IMR-90 (cell line): ENCODE data around the gene NQO2. TPM values are rescaled to one million over a fixed set of nuclear protein-coding genes. Genes with fewer than 3 reads are reported as not detected.

Experiments used
- ATAC-seq: fragments of 200-7000 bp; cut with Tn5 transposase; 2 replicates; pipeline ENCODE4 v1.9.1; 2020; ENCODE audit warnings: low read depth, mild to moderate bottlenecking, moderate library complexity
- BruUV-seq: library from RNA; stranded (reverse); fragments of 400-500 nt; replicated peaks from 2 replicates; lab custom pipeline; 2021; lab: Mats Ljungman, UMichigan
- CTCF ChIA-PET: fragments of 300-600 bp; formaldehyde crosslinking; extraction: SDS; loops from one replicate; lab custom pipeline; 2021; ENCODE audit warnings: antibody characterized with exemption; lab: Yijun Ruan, JAX
- POLR2A ChIA-PET: fragments of 300-600 bp; sonication (Branson Sonifier 250); formaldehyde crosslinking; loops from one replicate; lab custom pipeline; 2022; ENCODE audit warnings: antibody characterized with exemption; ENCODE audit not compliant: unreplicated experiment; lab: Charles Lee
- DNase-seq: peaks from one replicate; pipeline ENCODE4 v3.0.0; 2013
- H2AFZ ChIP-seq: replicated peaks from 2 replicates; pipeline ENCODE3; 2013; ENCODE audit warnings: low read length, mild to moderate bottlenecking; ENCODE audit not compliant: poor library complexity
- H2AK5ac ChIP-seq: 2 replicates; pipeline ENCODE4 v1.6.1; 2013; ENCODE audit warnings: low read depth, low read length, inconsistent platforms
- H2AK9ac ChIP-seq: replicated peaks from 2 replicates; pipeline ENCODE3; 2013; ENCODE audit warnings: mild to moderate bottlenecking, low read depth, low read length, moderate library complexity; ENCODE audit not compliant: poor library complexity
- H2BK120ac ChIP-seq: 2 replicates; pipeline ENCODE4 v1.6.1; 2013; ENCODE audit warnings: low read depth, low read length, inconsistent platforms
- H2BK15ac ChIP-seq: 3 replicates; pipeline ENCODE4 v1.6.1; 2013; ENCODE audit warnings: low read depth, low read length, inconsistent platforms
- H2BK20ac ChIP-seq: 2 replicates; pipeline ENCODE4 v1.6.1; 2013; ENCODE audit warnings: low read depth, mild to moderate bottlenecking, inconsistent platforms, low read length, moderate library complexity
- H2BK5ac ChIP-seq: 2 replicates; pipeline ENCODE4 v1.6.1; 2013; ENCODE audit warnings: mild to moderate bottlenecking, low read depth, low read length, inconsistent platforms; ENCODE audit not compliant: poor library complexity, severe bottlenecking
- H3K14ac ChIP-seq: replicated peaks from 2 replicates; pipeline ENCODE4 v1.6.1; 2013; ENCODE audit warnings: low read depth, low read length, inconsistent platforms
- H3K18ac ChIP-seq: 2 replicates; pipeline ENCODE4 v1.6.1; 2013; ENCODE audit warnings: low read depth, low read length, control low read depth
- H3K23ac ChIP-seq: 2 replicates; pipeline ENCODE4 v1.6.1; 2013; ENCODE audit warnings: low read depth, low read length, inconsistent platforms
- H3K27ac ChIP-seq: 2 replicates; pipeline ENCODE4 v1.5.1; 2013; ENCODE audit warnings: mild to moderate bottlenecking, control low read depth, low read length; ENCODE audit not compliant: insufficient read depth
- H3K27me3 ChIP-seq: 2 replicates; pipeline ENCODE4 v1.6.1; 2013; ENCODE audit warnings: low read length; ENCODE audit not compliant: control insufficient read depth, insufficient read depth
- H3K36me3 ChIP-seq: 2 replicates; pipeline ENCODE4 v1.6.1; 2013; ENCODE audit warnings: low read length, mixed read lengths; ENCODE audit not compliant: control insufficient read depth, insufficient read depth
- H3K4ac ChIP-seq: 2 replicates; pipeline ENCODE4 v1.6.1; 2013; ENCODE audit warnings: low read depth, low read length, inconsistent platforms
- H3K4me1 ChIP-seq: 2 replicates; pipeline ENCODE4 v1.6.1; 2013; ENCODE audit warnings: low read length, mixed read lengths; ENCODE audit not compliant: control insufficient read depth, insufficient read depth
- H3K4me2 ChIP-seq: 2 replicates; pipeline ENCODE4 v1.6.1; 2013; ENCODE audit warnings: low read depth, mild to moderate bottlenecking, control low read depth, low read length, moderate library complexity
- H3K4me3 ChIP-seq: 2 replicates; pipeline ENCODE4 v1.5.1; 2013; ENCODE audit warnings: low read depth, mild to moderate bottlenecking, control low read depth, low read length, moderate library complexity; ENCODE audit not compliant: insufficient read depth
- H3K56ac ChIP-seq: 2 replicates; pipeline ENCODE4 v1.6.1; 2013; ENCODE audit warnings: low read length, inconsistent platforms; ENCODE audit not compliant: insufficient read depth; ENCODE audit errors: extremely low read depth
- H3K79me1 ChIP-seq, 2 experiments: 2 replicates each; pipeline ENCODE4 v1.6.1; 2013; ENCODE audit warnings: low read length in 2 of 2, inconsistent platforms in 1 of 2, low read depth in 1 of 2
- H3K9ac ChIP-seq: 2 replicates; pipeline ENCODE4 v1.6.1; 2013; ENCODE audit warnings: low read depth, low read length, control low read depth
- H3K9me1 ChIP-seq: 2 replicates; pipeline ENCODE4 v1.6.1; 2013; ENCODE audit warnings: low read length, inconsistent platforms; ENCODE audit not compliant: insufficient read depth
- H3K9me3 ChIP-seq: 2 replicates; pipeline ENCODE4 v1.6.1; 2013; ENCODE audit warnings: low read length; ENCODE audit not compliant: control insufficient read depth, insufficient read depth
- H4K20me1 ChIP-seq: 2 replicates; pipeline ENCODE4 v1.6.1; 2013; ENCODE audit warnings: low read length, inconsistent platforms; ENCODE audit not compliant: insufficient read depth
- H4K5ac ChIP-seq: 2 replicates; pipeline ENCODE4 v1.6.1; 2013; ENCODE audit warnings: mild to moderate bottlenecking, low read depth, low read length, control low read depth
- H4K8ac ChIP-seq, 2 experiments: 2 replicates each; pipeline ENCODE4 v1.6.1; 2013; ENCODE audit warnings: low read depth in 2 of 2, low read length in 2 of 2, control low read depth in 1 of 2, inconsistent platforms in 1 of 2
- H4K91ac ChIP-seq: 2 replicates; pipeline ENCODE4 v1.6.1; 2013; ENCODE audit warnings: low read depth, low read length, inconsistent platforms; ENCODE audit not compliant: insufficient read depth
- CEBPB ChIP-seq: IDR thresholded peaks from 2 replicates; pipeline ENCODE4 v1.6.1; 2012; ENCODE audit warnings: low read depth, low read length, improper control_type of control experiment
- CTCF ChIP-seq: conservative IDR thresholded peaks from 2 replicates; pipeline ENCODE4 v1.5.1; 2012; ENCODE audit warnings: mild to moderate bottlenecking, low read depth, low read length, improper control_type of control experiment
- ELK1 ChIP-seq: fragments of 150-350 bp; IDR thresholded peaks from 2 replicates; pipeline ENCODE4 v1.6.1; 2016; ENCODE audit warnings: low read depth, mild to moderate bottlenecking, low read length, moderate library complexity, borderline replicate concordance
- FOS ChIP-seq: fragments of 150-350 bp; IDR thresholded peaks from 2 replicates; pipeline ENCODE4 v1.6.1; 2016; ENCODE audit warnings: low read depth, low read length
- MAFK ChIP-seq: IDR thresholded peaks from 2 replicates; pipeline ENCODE4 v1.6.1; 2012; ENCODE audit warnings: low read depth, low read length, improper control_type of control experiment
- MXI1 ChIP-seq: IDR thresholded peaks from 2 replicates; pipeline ENCODE4 v1.6.1; 2012; ENCODE audit warnings: low read depth, mild to moderate bottlenecking, low read length, moderate library complexity, borderline replicate concordance
- NFE2L2 ChIP-seq: fragments of 150-350 bp; IDR thresholded peaks from 2 replicates; pipeline ENCODE4 v1.6.1; 2016; ENCODE audit warnings: low read depth, mild to moderate bottlenecking, low read length
- RAD21 ChIP-seq: IDR thresholded peaks from 2 replicates; pipeline ENCODE4 v1.6.1; 2012; ENCODE audit warnings: low read length, improper control_type of control experiment
- USF2 ChIP-seq: fragments of 150-350 bp; IDR thresholded peaks from 2 replicates; pipeline ENCODE4 v1.6.1; 2017; ENCODE audit warnings: mild to moderate bottlenecking, antibody characterized with exemption, low read length, low read depth
- WGBS, 2 experiments: methylation state at CpG; one replicate each; pipeline versions ENCODE4 v1.1.5 to v1.1.7; 2013; ENCODE audit warnings: missing lambda C conversion rate in 2 of 2; ENCODE audit not compliant: insufficient read length in 1 of 2; ENCODE audit errors: extremely low coverage in 2 of 2; 5-methylcytosine and 5-hydroxymethylcytosine counted together
- dilution Hi-C: fragments of 300-500 bp; cut with HindIII; formaldehyde crosslinking; loops from one replicate; pipeline ENCODE4 v1.14.3; 2018; ENCODE audit warnings: low sequenced_read_pairs; ENCODE audit not compliant: unreplicated experiment
- in situ Hi-C: fragments of 300-500 bp; cut with MboI; formaldehyde crosslinking; loops from 3 replicates; pipeline ENCODE4 v1.14.3; 2019; ENCODE audit warnings: low sequenced_read_pairs, inconsistent platforms, mixed read lengths
- intact Hi-C: fragments of 100-400 bp; cut with micrococcal nuclease; formaldehyde crosslinking; loops from 2 replicates; pipeline ENCODE4 v1.10.0; 2022
- polyA plus RNA-seq, 3 experiments: library from polyadenylated mRNA; depleted of rRNA; stranded (reverse); fragments of >200 nt; gene quantifications; 2 replicates each; pipeline ENCODE4 v1.2.3, GENCODE V29; 2012; ENCODE audit warnings: low replicate concordance in 1 of 3
- total RNA-seq: library from RNA; depleted of rRNA; stranded (reverse); fragments of >200 nt; gene quantifications from 2 replicates; pipeline ENCODE4 v1.2.3, GENCODE V29; 2012

NQO2 gene
- total and polyA plus RNA-seq, 2 of the 4 experiments (the other 2 are of a cell fraction): 42.5 to 72.1 TPM

- no peak overlapping the region for H2BK5ac ChIP-seq
- peaks cover 17% of the 10 kb centered on the region for H3K4me1 ChIP-seq
- no peak overlapping the region for H2AK9ac ChIP-seq
- BruUV-seq: no TSS peak
- no peak for ATAC-seq
- H3K14ac ChIP-seq: no peak overlapping the region
- H3K4me2 ChIP-seq: no peak overlapping the region
- H3K56ac ChIP-seq: no peak overlapping the region
- peak overlapping the region; percentile 30; the same call in 1 of the 2 replicates for H2AK5ac ChIP-seq
- peak overlapping the region in 1 of 2 experiments; percentile 7; a peak in 1 of 4 replicates for H4K8ac ChIP-seq
- DNase-seq: no peak
- TF ChIP-seq CTCF (no peak), USF2 (no peak), NFE2L2 (no peak), RAD21 (no peak), FOS (no peak), ELK1 (no peak), MXI1 (no peak), MAFK (no peak), CEBPB (no peak)
- H3K23ac ChIP-seq: no peak overlapping the region
- no peaks in the 10 kb centered on the region for H3K9me3 ChIP-seq
- peaks cover 11% of the 10 kb centered on the region; the same call in 1 of the 2 replicates for H4K20me1 ChIP-seq
- ChIA-PET POLR2A (no interaction called here), CTCF (no interaction called here)
- no peaks in the 10 kb centered on the region for H3K27me3 ChIP-seq
- H3K4me3 ChIP-seq: no peak overlapping the region
- no peak overlapping the region for H2BK15ac ChIP-seq
- in situ Hi-C loops: no loop called here
- H3K36me3 ChIP-seq: peaks cover 20% of the 10 kb centered on the region; the same call in 1 of the 2 replicates
- H2BK20ac ChIP-seq: no peak overlapping the region
- no peak overlapping the region for H4K5ac ChIP-seq
- no peak overlapping the region for H3K9ac ChIP-seq
- no peak overlapping the region for H4K91ac ChIP-seq
- WGBS, 2 experiments: 97% methylated on average over 6 of the region's 11 CpGs; no CpG with 5 or more reads in 1 of the 2 experiments
- no peak overlapping the region for H2BK120ac ChIP-seq
- no peak overlapping the region for H3K18ac ChIP-seq
- no peak overlapping the region for H2AFZ ChIP-seq
- dilution Hi-C loops: no loop called here
- peaks cover 56 to 82% of the 10 kb centered on the region in 2 experiments for H3K79me1 ChIP-seq
- peaks cover 24% of the 10 kb centered on the region for H3K9me1 ChIP-seq
- no peak overlapping the region for H3K27ac ChIP-seq
- no peak overlapping the region for H3K4ac ChIP-seq
- intact Hi-C loops: no loop called here
Observed at GRCh38 chr6:2957696-2958330, 41.9 kb upstream of the NQO2 start.
